Mucosa of descending colon (tissue), 3 donors: ENCODE data around the gene DCAF8. TPM values are rescaled to one million over a fixed set of nuclear protein-coding genes. Genes with fewer than 3 reads are reported as not detected.
"Not testable (repeated sequence)": the region's sequence is repeated elsewhere in the genome, so short reads cannot be mapped to it uniquely, and the experiment has no call there.

Source experiments
- ATAC-seq: fragments of 200-7000 bp; cut with Tn5 transposase; one replicate; pipeline ENCODE4 v1.9.1; 2020; ENCODE audit warnings: mild to moderate bottlenecking, moderate library complexity
- DNase-seq, 3 donors: peaks; one replicate each; pipeline ENCODE4 v3.0.0-alpha.2; 2020
- H3K36me3 ChIP-seq: fragments of 200-600 bp; one replicate; pipeline ENCODE4 v1.8.0; 2021; ENCODE audit warnings: low read depth, mild to moderate bottlenecking
- H3K4me1 ChIP-seq: fragments of 200-600 bp; one replicate; pipeline ENCODE4 v1.8.0; 2021; ENCODE audit warnings: low read depth, mild to moderate bottlenecking
- H3K4me3 ChIP-seq: fragments of 200-600 bp; one replicate; pipeline ENCODE4 v1.8.0; 2021; ENCODE audit warnings: mild to moderate bottlenecking
- H3K9me3 ChIP-seq: fragments of 200-600 bp; one replicate; pipeline ENCODE4 v1.8.0; 2021; ENCODE audit warnings: mild to moderate bottlenecking
- CTCF ChIP-seq: fragments of 200-600 bp; IDR thresholded peaks from one replicate; pipeline ENCODE4 v1.8.0; 2022; ENCODE audit warnings: antibody characterized with exemption, mild to moderate bottlenecking
- intact Hi-C, 2 donors: fragments of 100-400 bp; cut with DNase I in 1 of 2; cut with micrococcal nuclease in 1 of 2; formaldehyde crosslinking; loops; one replicate each; pipeline versions ENCODE4 v1.11.0 to v1.11.1; 2022; cut with DNase I, micrococcal nuclease
- total RNA-seq, 3 donors: library from RNA; stranded (reverse); fragmentation: NEBNext Ultra II Directional in 2 of 3; extraction: Animal tissue kit (Norgen Biotek cat#: 25700) in 2 of 3; gene quantifications; one replicate each; pipeline versions ENCODE4 v1.2.1 to v1.2.4, GENCODE V29; 2021 to 2023
- donor health status: DM: no; HTN: no; CAD: no; lungs with moderate emphysema.
- donor health status: DM: no; HTN: no; CAD: no.
- donor health status: DM: no; HTN: yes; CAD: no.

The DCAF8 gene
- total RNA-seq, 3 donors from 2014 or later, result 96.7 to 146 (median 123) TPM

- H3K9me3 ChIP-seq, result no peaks in the 10 kb centered on the region
- intact Hi-C loops, result no loop called here
- no peak for TF ChIP-seq CTCF
- ATAC-seq (no peak), DNase-seq (no peak)
- peaks cover 32% of the 10 kb centered on the region for H3K36me3 ChIP-seq
- no peaks in the 10 kb centered on the region for H3K4me1 ChIP-seq
- no peak overlapping the region for H3K4me3 ChIP-seq
Observed at GRCh38 chr1:160300173-160300572, 37.8 kb upstream of the DCAF8 start.

- TF ChIP-seq CTCF, result no peak
- H3K4me3 ChIP-seq, result no peak overlapping the region
- intact Hi-C loops, result no loop called here
- H3K9me3 ChIP-seq, result no peaks in the 10 kb centered on the region
- no peaks in the 10 kb centered on the region for H3K4me1 ChIP-seq
- DNase-seq, result no peak
- no peak for ATAC-seq
- H3K36me3 ChIP-seq, result peaks cover 59% of the 10 kb centered on the region
Observed at GRCh38 chr1:160296036-160296435, 33.7 kb upstream of the DCAF8 start.

GRCh38 chr1:160293020-160293968 is 30.9 kb upstream of the DCAF8 start:
- H3K9me3 ChIP-seq, result no peaks in the 10 kb centered on the region
- no peak overlapping the region for H3K4me3 ChIP-seq
- no peaks in the 10 kb centered on the region for H3K4me1 ChIP-seq
- H3K36me3 ChIP-seq, result peaks cover 59% of the 10 kb centered on the region
- DNase-seq, result no peak
- TF ChIP-seq CTCF, result no peak
- no peak for ATAC-seq
- intact Hi-C loops, result no loop called here

- intact Hi-C loops, result no loop called here
- H3K4me1 ChIP-seq, result no peaks in the 10 kb centered on the region
Observed at GRCh38 chr1:160291248-160292220, 29.2 kb upstream of the DCAF8 start.

GRCh38 chr1:160287769-160288168 is 25.4 kb upstream of the DCAF8 start:
- H3K36me3 ChIP-seq, result peaks cover 18% of the 10 kb centered on the region
- H3K4me1 ChIP-seq, result peaks cover 15% of the 10 kb centered on the region
- DNase-seq, H3K4me3 ChIP-seq, ATAC-seq, H3K9me3 ChIP-seq, intact Hi-C loops: not testable (repeated sequence)

More at GRCh38 chr1:160291248-160292220, 29.2 kb upstream of the DCAF8 start:
- ATAC-seq, result peak; percentile 97
- H3K9me3 ChIP-seq, result no peaks in the 10 kb centered on the region
- DNase-seq, result peak in 2 of 3 donors; percentile 43 to 81
- H3K36me3 ChIP-seq, result peaks cover 49% of the 10 kb centered on the region
- peak; percentile 72 for TF ChIP-seq CTCF
- no peak overlapping the region for H3K4me3 ChIP-seq
